Sigmoid colon (tissue), 4 donors: Measurements from ENCODE around the gene ZNF474.

Experiments used
- EP300 ChIP-seq, 4 donors: sonication (generic); formaldehyde crosslinking; IDR thresholded peaks; one replicate each; pipeline ENCODE4 v1.6.1; 2017; ENCODE audit warnings: antibody characterized with exemption in 4 of 4
- POLR2A ChIP-seq, 2 donors: fragments of 450-650 bp; IDR thresholded peaks; one replicate each; pipeline ENCODE4 v1.6.1; 2016; ENCODE audit warnings: antibody characterized with exemption in 2 of 2, mild to moderate bottlenecking in 2 of 2, moderate library complexity in 2 of 2
- POLR2AphosphoS5 ChIP-seq, 4 donors: sonication (generic); formaldehyde crosslinking; IDR thresholded peaks; one replicate each; pipeline ENCODE4 v1.6.1; 2017; ENCODE audit warnings: antibody characterized with exemption in 4 of 4
- TF ChIP-seq, protein P1 (sequence below), 4 experiments: fragments of 450-650 bp in 3 of 4; fragments of 200-600 bp in 1 of 4; IDR thresholded peaks; one replicate each; pipeline ENCODE4 v1.5.1; 2016 to 2019; ENCODE audit warnings: antibody characterized with exemption in 4 of 4, mild to moderate bottlenecking in 3 of 4, moderate library complexity in 2 of 4

- TF ChIP-seq POLR2AphosphoS5 (IDR thresholded peaks at IDR 0.05) (no peak), EP300 (IDR thresholded peaks at IDR 0.05) (no peak), POLR2A (IDR thresholded peaks at IDR 0.05) (no peak)
- TF ChIP-seq, protein P1, sequence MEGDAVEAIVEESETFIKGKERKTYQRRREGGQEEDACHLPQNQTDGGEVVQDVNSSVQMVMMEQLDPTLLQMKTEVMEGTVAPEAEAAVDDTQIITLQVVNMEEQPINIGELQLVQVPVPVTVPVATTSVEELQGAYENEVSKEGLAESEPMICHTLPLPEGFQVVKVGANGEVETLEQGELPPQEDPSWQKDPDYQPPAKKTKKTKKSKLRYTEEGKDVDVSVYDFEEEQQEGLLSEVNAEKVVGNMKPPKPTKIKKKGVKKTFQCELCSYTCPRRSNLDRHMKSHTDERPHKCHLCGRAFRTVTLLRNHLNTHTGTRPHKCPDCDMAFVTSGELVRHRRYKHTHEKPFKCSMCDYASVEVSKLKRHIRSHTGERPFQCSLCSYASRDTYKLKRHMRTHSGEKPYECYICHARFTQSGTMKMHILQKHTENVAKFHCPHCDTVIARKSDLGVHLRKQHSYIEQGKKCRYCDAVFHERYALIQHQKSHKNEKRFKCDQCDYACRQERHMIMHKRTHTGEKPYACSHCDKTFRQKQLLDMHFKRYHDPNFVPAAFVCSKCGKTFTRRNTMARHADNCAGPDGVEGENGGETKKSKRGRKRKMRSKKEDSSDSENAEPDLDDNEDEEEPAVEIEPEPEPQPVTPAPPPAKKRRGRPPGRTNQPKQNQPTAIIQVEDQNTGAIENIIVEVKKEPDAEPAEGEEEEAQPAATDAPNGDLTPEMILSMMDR (IDR thresholded peaks at IDR 0.05): no peak
Observed at GRCh38 chr5:122183098-122183787, 53.9 kb downstream of the ZNF474 start.
